GM21528 (cell line): Measurements from ENCODE around the gene NOL12.
"Not testable (repeated sequence)": the region's sequence is repeated elsewhere in the genome, so short reads cannot be mapped to it uniquely, and the experiment has no call there.

Source experiments
- ATAC-seq: cut with Tn5 transposase; IDR thresholded peaks from one replicate; pipeline ENCODE4 v1.9.1; 2021; ENCODE audit warnings: mild to moderate bottlenecking, moderate library complexity; ENCODE audit not compliant: unreplicated experiment, low FRiP score

Gene NOL12

GRCh38 chr22:37686002-37686982 lies at the start of gene NOL12:
Gene NOL12, plus strand, starts transcription at chr22:37686343. Its CDS starts 50 bp downstream, at chr22:37686393.
- peak; percentile 65 for ATAC-seq

DNA sequence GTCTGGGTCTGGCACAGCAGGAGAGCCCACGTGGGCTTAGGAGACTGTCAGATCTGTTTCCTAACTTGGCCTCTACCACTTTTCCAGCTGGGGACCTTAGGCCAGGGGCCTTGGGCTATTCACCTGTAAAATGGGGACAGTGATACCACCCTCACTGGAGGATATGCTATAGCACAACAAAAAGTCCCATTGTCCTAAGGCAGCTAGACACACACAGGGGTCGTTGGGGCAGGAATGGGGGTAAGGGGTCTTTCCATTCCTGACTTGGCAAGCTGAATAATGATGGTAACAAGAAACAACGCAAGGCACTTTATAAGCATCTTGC lies 49.2 kb upstream of the NOL12 start:
- no peak for ATAC-seq

- no peak for ATAC-seq
These were observed 47.6 kb upstream of the NOL12 start for GRCh38 chr22:37638391-37639069.

GRCh38 chr22:37639070-37639760 lies 46.9 kb upstream of the NOL12 start, which contains the start of gene SH3BP1:
Gene SH3BP1, plus strand, starts transcription at chr22:37639669. Its CDS starts 119 bp downstream, at chr22:37639788.
- no peak for ATAC-seq

DNA sequence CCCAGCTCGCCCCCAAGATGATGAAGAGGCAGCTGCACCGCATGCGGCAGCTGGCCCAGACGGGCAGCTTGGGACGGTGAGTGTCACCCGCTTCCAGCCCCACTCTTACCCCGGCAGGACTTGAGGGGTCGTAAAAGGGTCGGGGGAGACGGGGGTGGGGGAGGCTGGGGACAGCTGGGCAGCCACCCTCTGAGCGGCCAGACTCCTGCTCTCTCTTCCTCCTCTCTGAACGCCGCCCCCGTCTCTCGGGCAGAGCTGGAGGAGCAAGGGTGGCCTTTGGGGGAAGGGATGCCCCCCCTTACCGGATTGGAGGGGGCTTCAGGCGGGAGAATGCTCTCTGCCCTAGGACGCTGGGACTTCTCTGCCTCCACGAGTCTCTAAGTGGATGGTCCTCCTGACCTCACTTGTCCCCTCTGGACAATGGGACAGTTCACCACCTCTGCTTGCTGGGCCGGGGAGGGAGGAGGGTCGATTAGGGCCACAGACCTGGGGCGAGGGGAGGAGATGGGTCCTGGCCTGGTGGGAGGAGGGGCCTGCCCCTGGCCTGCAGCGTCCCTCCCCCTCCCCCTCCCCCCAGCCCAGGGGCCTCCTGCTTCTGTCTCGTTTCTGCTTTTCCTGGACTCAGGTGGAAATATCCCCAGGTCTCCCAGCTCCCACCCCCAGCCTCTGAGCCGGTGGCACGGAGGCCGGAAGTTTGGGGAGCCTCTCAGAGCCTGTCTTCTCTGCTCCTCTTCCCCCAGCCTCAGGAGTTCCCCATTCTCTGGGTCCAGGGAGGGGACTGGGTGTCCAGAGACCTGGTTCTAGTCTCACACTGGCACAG lies 46.2 kb upstream of the NOL12 start:
- no peak for ATAC-seq

GRCh38 chr22:37640591-37641560 lies 45.3 kb upstream of the NOL12 start:
- ATAC-seq: no peak

DNA sequence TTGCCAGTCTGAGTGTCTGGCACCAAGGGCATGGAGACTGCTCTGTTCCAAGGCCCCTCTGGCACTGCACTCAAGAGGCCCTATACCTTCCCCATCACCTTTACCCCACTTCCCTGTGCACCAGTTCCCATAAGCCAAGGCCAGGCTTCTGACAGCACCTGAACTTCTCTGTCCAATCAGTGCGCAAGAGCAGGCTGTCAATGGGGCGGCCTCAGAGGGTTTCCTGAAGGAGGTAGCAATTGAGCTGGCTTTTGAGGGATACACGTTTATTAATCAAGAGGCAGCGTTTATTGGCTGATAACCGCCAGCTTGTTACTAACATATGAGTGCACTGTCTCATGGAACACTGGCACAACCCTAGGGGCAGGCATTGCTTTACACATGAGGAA lies 44.6 kb upstream of the NOL12 start:
- no peak for ATAC-seq

GRCh38 chr22:37643225-37643847 lies 42.8 kb upstream of the NOL12 start:
- no peak for ATAC-seq

- no peak for ATAC-seq
These were observed 38.8 kb upstream of the NOL12 start for GRCh38 chr22:37647317-37647716.

GRCh38 chr22:37647928-37648327 lies 38.2 kb upstream of the NOL12 start:
- ATAC-seq: no peak

DNA sequence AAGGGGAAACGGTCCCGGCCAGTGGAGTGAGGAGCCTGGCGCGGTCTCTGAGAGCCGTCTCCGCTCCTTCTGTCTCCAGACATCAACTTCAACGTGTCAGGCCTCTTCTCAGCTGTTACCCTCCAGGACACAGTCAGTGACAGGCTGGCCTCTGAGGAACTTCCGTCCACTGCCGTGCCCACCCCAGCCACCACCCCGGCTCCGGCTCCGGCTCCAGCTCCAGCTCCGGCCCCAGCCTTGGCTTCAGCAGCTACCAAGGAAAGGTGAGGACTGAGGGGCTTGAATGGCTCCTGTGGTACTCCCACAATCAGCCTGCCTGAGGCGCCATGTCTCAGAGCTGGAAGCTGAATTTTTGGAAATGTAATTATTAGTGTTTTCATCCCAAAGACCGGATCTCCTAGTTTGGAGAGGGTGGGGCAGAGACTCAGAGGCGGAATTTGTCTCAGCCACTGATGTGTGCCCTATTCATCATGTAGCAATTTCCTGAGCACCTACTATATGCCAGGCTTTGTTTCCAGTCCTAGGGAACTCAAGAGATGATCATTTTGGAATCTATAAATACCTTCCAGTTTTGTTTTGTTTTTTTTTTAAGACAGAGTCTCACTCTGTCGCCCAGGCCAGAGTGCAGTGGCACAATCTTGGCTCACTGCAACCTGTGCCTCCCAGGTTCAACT lies 35.5 kb upstream of the NOL12 start:
- no peak for ATAC-seq

GRCh38 chr22:37654563-37655251 lies 31.4 kb upstream of the NOL12 start:
- ATAC-seq: no peak

DNA sequence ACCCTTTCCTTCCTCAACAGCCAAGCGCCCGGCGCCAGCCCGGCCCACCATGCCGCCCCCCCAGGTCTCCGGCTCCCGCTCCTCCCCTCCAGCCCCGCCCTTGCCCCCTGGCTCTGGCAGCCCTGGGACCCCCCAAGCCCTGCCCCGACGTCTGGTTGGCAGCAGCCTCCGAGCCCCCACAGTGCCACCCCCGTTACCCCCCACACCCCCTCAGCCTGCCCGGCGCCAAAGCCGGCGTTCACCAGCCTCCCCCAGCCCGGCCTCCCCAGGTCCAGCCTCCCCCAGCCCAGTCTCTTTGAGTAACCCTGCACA lies 30.9 kb upstream of the NOL12 start:
- no peak for ATAC-seq

- not testable (repeated sequence) for ATAC-seq
These were observed 29.6 kb upstream of the NOL12 start for GRCh38 chr22:37656583-37656982.

DNA sequence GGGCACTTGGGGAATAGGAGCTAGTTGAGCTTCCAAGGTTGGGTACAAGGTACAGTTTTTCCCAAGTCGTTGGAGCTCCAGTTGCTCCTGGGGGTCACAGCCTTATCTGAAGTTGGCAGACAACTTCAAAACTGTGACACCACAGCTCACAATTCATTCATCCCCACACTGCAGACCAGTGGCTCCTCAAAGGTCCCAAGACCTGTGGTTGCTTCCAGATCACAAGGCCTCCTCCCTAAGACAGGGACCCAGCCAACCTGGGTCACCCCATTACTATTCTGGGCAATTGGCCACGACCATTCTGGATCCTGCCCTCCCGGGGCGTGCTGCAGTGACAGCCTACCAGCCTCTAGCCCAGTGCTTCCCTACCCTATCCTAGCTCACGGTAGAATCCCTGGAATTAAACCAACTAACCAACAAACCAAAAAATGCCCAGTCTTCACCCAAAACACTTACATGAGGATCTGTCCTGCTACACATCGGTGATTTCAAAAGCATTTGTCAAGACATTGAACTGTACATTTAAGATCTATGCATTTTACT lies 28.5 kb upstream of the NOL12 start:
- no peak for ATAC-seq

GRCh38 chr22:37658133-37659065 lies 27.7 kb upstream of the NOL12 start, which contains the start of gene PDXP:
Gene PDXP, plus strand, starts transcription at chr22:37658723. Its CDS starts 60 bp downstream, at chr22:37658783.
- ATAC-seq: peak; percentile 81
